UCSD-AML1 (cell line): ENCODE measurements around the gene PKDCC.

ENCODE experiments used
- DNase-seq: peaks from one replicate; lab custom pipeline; 2025; ENCODE audit not compliant: unreplicated experiment; lab: John Stamatoyannopoulos, UW

PKDCC gene

DNA sequence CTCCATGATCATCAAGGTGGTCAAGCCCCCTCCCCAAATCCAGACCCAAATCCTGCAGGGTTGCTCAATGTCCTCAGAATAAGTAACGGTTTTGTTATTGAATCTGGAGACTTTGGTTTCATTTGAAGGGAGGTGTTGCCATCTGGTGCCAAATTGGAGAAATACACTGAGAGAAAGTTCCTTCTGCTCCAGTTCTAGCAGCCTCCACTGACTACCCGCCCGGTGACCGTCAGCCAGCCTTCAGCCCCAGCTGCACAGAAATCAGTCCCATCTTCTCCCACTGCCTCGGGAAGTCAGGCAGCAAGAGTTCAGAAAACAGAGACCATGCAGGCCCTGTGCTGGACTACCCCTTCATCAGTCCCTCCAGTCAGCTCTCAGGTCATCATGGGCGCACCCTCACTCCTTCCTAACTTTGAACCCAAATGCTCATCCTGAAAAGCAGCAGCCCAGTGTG, 38.7 kb downstream of the PKDCC start:
- DNase-seq: peak; percentile 22

DNA sequence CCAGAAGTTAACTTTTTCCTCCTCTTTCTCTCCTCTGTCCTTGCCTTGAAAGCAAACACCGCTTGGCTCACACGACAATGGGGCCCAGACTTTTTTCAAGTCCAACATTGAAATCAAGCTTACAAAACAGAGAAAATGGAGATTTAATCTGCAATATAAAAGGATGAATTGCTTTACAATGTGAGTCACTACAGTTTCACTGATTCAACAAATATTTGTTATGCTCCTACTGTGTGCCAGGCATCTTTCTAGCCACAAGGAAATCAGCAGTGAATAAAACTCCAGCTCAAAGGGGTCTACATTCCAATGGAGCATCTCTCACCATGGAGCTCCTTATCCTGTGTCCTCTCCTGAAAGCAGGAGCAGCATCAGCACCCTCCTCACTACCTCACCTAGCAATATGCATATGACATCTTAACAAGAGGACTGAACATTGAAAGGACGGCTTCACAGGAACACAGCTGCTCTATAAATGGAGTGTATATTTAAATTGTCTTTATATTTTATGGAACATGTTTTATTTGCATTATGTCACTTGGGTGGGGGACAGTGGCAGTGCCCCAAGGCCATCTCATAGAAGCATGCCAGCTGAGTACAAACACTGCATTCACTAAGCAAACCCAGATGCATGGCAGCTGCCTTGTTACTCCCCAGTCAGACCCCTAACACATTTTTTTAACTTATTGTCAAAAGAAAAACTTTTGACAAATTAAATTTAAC, 39.5 kb downstream of the PKDCC start:
- DNase-seq: no peak

DNA sequence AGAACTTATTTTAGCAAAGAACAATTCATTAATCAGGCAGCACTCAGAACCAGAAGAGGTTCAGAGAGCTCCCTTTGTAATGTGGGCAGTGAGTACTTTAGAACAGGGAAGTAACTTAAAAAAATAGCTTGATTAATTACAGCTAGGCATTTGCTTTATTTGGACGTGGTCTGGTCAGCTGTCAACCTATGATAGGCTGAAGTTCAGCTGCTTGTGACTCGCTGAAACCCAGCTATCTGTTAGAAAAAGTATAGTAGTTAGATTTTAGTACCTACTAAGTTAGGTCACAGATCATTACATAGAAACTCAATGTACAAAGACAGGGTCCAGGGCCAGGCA, 40.0 kb downstream of the PKDCC start:
- no peak for DNase-seq

DNA sequence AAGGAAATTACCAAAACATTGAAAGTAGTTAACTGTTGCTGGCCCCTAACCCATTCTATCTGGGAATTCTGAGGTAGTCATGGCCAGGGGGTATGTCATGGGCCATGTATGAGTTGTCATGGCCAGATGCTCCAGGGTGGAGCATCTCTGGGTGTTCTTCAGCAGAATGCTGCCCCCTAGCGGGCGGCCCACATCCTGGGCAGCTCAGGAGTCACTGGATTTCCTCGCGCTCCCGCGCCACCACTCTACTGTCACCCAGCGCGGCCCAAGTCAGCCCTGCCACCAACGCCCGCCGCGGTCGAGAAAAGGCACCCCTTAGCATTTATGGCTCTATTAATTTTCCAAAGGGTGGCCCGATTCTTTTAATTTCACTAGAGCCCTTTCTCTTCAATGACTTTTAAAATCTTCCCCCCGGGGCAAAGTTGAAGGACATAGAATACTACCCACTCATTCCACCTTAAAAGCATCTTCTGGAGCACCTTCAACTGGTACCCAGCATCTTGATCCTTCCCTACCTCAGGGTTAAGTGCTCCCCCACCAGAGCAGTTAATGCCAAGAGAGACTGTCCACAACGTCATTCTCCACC, 41.6 kb downstream of the PKDCC start:
- peak; percentile 50 for DNase-seq

DNA sequence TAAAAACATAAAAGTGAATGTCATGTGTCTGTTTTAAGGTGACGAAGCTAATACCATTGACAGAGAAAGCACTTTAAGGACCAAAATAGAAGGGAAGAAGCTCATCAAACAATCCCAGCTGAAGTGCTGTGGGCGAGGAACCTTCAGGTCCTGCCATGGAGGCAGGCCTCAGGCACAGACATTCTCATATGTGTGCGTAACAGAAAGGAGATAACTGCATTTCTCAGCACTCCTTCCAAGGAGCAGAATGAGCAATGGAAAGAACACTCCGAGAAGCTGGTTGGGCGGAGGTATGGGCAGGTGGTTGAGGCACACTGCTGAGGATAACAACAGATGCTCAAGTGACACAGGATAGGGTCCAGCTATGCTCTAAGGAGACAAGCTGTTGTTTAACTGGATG, 42.4 kb downstream of the PKDCC start:
- no peak for DNase-seq

DNA sequence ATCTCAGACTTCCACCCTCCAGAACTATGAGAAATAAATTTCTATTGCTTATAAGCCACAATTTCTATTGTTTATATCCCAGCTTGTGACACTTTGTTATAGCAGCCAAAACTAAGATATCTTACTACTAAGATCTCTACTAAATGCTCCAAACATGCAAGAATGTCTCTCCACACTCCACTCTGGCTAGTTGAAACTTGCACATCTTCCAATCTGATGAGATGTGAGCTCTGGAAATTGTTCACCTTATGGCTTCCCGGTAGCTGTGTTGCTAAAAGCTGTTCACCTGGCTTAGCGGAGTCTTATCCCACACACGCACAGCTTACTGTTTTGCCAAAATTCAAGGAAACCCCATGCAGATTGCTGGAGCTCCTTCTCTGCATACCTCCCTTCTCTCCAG, 43.9 kb downstream of the PKDCC start:
- DNase-seq: no peak

DNA sequence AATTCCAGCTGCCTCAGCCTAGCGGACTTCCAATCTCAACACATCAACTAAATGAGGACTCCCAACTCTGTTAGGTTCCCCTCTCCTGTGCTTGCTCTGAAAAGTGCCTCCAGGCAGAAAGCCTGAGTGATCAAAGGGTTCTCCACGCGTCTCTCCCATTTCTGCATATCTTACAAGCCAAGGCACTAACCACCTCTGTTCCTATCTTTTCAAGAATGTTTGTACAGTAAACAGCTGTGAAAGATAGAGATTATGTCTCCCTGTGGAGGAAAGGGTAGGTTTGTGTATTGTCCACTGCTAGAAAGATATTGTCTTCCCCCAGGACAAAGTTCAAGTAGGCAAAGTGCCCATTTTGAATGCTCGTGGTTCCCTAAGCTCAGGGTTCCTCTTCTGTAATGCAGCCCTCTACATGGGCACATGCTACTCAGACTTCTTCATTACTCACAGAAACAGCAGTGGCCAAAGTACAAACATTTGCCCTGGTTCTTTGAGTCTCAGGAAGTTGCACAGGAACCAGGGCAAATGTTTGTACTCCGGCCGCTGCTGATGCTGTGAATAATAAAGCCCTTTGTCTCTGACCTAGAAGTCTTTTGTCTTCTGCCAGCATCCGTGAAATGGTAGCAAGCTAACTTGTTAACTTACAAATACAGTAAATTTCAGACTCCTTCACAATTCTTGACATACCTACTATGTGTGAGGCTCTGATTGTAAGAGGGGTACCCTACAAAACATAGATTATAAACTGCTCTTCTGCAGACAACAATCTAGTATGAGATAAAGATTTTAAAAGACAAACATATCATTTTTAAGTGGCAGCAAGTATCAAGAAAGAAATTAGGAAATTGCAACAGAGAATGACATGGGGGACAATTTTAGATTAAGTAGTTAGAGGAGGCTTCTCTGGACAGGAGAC, 44.5 kb downstream of the PKDCC start:
- DNase-seq: peak; percentile 25

DNA sequence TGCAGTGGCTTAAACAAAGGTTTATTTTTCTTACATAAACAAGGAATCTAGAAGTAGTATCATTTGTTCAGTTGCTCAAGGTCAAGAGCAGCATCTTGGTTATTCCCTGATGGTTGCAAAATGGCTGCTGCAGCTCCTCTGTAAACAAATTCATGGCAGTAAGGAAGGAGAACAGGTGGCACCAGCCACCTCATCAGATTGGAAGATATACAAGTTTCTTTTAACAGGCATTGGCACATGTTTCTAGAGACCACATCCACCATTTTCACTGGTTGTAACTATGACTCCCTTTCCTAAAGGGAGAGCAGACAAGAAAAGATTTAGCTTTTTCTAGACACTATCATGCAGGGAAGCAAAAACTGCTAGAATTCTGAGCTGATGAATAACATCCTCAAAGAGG, 46.3 kb downstream of the PKDCC start:
- no peak for DNase-seq

DNA sequence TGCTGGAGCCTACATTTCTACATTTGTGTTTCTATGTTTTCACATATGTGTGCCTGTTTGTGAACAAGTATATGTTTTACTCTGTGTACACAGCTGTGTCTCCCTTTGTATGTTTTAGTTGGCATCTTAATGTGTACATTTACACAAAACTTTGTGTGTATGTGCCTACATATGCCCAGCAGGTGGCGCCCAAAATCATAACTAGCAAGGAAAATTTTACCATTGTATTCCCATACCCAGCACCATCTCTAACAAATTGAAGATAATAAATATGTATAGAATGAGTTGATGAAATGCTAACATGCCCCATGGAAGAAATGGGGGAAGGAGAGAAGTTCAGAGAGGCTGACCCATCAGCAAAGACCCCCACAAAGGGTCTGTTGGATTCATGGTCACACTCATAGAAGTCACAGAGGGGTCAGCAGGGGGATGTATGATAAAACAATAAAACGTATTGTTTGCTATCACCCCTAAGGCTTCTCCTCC, 48.1 kb downstream of the PKDCC start:
- peak; percentile 54 for DNase-seq

DNA sequence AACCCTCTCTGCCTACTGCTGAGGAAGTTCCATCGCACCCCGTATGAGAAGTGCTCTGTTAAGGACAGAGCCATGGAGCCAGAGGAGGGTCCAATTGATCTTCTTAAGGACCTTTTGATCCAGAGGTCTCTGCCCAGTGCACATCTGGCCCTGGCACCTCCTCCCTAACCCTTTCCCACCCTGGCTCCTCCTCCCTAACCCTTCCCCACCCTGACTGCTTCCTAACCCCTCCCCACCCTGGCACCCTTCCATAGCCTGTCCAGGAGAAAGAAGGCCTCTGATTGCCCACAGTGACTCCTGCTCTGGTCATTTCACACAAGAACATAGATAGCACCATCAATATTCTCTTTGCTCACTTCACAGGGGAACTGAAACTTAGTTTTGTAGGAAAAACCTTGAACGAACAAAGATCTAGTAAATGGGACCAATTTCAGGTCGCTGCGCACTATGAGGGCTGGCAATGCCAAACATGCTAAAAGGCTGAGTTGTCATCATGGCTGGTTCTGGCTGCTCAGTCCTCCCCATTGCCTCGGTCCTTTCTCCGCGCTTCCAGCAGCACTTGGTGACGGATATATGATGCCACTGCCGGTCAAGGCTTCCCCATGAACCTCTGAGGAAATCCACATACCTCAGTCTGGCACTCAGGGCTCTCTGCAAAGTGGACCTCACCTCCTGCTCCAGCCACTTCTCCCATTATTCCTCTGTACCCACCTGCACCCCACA, 49.2 kb downstream of the PKDCC start:
- DNase-seq: no peak

DNA sequence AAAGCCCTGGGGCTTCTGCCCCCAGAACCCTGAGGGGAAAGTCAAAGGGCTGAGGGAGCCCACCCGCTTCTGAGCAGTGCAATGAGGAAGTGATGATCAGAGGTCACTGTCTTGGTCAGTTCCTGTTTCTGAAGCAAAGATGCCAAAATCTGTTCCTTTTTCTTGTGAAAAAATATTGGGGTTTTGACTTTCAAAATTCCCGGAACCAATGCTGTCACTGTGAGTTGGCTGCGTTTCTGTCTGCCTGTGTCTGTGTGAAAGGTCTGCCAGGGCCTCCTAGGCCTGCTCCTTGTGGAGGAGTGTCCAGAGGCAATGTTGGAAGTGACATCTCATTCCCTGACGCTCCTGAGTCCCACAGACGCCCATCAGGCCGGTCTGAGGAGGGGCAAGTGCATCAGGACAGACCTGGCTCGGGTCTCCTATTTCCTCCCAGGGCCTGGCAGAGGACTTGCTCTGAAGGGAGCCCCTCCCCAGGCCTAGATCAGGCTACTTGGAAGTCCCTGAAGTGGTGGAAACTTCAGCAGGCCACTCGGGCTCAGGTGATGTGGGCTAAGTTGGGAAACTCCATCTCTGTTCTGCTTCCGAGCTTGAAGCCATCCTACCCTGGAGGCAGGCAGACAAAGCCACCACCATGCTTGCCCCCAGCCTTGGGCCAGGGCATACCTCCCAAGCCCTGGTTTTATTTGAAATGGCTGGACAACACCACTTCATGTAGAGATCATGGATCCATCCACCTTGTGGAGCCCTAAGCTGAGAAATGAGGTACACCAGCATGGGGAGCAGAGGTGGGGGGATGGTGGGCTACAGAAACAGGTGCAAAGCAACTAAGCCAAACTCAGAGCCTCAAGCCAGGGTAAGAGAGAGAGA, 51.0 kb downstream of the PKDCC start:
- DNase-seq: no peak

DNA sequence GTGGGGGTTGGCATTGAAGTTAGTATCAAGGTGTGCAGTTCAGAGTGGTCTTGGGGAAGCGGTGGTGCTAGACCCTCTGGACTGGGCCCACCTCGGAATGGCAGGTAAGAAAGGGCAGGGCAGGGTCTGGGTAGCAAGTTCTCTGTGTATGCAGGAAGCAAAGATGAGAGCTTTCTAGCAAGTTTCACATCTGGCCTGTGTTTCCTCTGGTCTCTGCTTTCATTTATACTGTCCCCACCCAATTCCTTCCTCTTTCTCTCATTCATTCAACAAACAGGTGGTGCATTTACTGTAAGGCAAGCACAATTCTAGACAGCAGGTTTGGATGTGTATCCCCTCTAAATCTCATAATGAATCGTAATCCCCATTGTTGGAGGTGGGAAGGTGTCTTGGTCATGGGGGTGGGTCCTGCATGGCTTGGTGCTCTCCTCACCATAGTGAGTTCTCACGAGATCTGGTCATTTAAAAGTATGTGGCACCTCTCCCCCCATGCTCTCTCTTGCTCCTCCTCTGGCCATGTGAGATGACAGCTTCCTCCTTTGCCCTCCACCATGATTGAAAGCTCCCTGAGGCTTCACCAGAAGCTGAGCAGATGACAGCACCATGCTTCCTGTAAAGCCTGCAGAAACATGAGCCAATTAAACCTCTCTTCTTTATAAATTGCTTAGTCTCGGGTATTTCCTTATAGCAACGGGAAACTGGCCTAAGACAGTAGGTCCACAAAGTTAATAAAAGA, 51.8 kb downstream of the PKDCC start:
- no peak for DNase-seq

DNA sequence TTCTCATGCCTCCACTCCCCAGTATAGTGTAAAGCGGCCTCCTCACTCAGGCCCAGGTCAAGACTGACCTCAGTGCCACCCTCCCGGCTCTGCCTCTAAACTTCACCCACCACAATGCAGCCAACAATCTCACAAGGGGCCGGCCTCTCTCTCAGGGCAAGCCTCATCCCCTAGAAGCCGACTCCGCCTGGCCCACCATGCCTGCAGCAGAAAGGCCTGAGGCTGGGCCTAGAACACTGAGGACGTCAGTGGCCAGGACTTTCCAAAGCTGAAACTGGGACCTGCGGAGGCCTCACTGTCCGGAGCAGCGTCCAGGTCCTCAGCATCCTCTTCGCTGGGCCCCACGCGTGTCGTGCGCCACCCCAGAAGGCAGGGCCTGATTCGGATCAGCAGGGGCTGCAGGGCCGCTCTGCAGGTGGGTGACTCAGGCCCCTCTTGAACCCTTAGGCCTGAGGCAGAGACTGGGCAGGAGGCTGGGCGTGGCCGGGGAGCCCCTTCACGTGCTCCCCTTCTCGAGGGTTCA, 52.9 kb downstream of the PKDCC start:
- DNase-seq: no peak

DNA sequence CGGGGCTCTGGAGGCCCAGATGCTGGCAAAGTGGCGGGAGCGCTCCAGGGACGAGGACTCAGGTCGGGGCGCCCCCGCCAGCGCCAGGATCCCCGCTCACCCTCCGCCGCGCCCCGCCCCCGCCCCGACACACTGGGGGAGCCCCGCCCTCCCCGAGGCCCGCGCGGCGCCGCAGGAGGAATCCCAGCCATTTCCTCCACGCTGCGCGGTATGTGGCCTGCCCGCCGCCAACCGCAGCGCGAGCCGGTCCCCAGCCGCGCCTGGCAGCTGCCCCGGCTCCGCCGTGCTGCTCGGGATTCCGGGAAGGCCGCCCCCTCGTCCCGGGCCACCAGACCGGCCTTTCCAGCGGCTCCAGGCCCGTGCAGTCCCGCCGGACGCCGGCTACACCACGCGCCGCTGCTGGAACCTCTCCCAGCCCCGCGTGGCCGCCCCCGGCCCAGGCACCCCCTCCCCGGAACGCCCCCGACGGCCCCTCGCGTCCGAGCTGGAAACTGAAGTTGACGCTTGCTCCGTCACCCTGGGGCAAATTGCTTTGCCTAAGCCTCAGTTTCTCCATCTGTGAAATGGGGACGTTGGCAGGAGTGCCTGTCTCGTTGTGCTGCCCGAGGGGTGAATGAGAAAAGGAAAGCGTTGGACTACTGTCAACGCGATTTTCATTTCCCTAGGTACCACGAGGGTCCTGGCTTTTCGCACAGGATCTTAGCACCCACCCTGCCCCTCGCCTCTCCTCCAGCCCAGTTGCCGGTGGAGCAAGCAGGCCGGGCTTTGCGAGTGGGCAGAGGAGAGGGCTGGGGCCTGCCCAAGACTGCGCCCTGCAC, 53.6 kb downstream of the PKDCC start:
- no peak for DNase-seq

DNA sequence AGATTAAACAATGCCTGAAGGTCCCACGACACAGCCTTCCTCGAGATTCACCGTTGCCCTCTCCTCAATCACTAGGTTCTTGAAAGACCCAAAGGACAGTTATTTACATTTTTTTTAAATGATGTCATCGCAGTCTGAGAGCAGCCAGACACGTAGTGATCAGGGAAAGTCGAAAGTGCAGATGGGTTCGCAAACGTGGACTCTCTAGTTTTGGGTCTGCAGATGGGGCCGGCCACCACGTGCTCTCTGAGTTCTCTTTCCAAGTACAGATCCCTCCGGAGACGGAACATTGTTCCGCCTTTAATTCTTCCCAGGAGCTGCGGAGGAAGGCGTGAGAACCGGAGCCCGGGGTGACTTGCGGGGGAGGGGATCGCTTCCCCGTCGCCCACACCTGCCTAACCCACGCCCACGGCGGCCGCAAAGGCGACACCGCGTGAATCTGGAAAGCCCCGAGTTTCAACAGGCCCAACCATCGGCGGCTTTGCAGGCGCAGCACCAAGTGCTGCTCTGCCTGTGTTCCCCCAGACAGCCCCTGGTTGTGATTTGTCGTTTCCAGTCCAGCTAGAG, 54.3 kb downstream of the PKDCC start:
- DNase-seq: no peak

DNA sequence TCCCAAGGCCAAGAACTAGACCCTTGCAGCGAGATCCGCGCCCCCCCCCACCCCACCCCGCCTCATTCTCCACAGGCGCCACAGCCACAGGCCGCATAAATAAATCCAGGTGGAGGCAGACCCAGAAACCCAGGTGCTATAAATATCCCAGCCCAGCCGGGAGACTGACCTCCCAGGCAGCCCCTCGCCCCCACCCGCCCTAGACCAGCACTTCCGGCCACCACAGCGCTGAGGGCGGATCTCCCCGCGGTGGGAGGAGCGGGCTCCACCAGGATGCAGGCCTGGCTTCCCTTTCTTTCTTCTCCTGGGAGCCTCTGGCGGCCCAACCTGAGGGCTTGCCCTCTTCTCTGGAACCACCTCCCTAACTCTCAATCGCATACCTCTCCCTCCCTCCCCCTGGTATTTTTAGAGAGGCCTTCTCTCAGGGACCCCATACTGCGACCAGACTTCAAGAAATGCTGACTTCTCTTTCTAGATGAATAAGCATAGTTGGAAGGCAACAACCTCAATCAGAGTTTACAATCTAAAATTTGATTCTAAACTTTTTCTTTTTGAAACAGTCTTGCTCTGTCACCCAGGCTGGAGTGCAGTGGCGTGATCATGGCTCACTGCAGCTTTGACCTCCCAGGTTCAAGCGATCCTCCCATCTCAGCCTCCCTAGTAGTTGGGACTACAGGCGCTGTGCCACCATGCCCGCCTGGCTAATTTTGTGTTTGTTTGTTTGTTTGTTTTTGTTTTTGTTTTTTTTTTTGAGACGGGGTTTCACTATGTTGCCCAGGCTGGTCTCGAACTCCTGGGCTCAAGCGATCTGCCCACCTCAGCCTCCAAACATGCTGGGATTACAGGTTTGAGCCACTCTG, 55.0 kb downstream of the PKDCC start:
- peak; percentile 49 for DNase-seq

DNA sequence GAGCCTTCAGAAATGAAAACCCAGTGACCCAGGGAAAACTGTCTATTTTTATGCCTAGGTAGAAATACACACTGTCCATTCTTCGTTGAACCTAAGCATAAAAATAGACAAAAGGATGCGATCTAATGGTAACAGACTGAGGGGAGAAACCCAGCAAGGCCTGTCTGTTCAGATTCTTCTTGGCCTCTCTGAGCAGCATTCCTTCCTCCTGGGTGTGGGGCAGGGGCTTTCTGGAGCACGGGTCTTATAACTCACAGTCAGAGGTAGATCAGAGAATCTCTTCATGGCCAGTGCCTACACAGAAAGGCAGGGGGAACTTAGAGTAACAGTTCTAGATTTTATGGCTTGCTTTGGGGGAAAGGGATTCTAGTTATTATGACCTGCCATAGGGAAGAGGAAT, 56.0 kb downstream of the PKDCC start:
- no peak for DNase-seq
